GM21619 (cell line): ENCODE data around the gene SMAD7.

ENCODE experiments used
- ATAC-seq: cut with Tn5 transposase; IDR thresholded peaks from one replicate; pipeline ENCODE4 v1.9.1; 2021; ENCODE audit not compliant: unreplicated experiment

Gene SMAD7

GRCh38 chr18:48962252-48962993 lies 11.7 kb upstream of the SMAD7 start:
- no peak for ATAC-seq

GRCh38 chr18:48961547-48961946 lies 10.8 kb upstream of the SMAD7 start:
- no peak for ATAC-seq

- no peak for ATAC-seq
These were observed 9.5 kb upstream of the SMAD7 start for GRCh38 chr18:48959921-48960920.

GRCh38 chr18:48959551-48959920 lies 8.8 kb upstream of the SMAD7 start:
- no peak for ATAC-seq

- no peak for ATAC-seq
These were observed 8.2 kb upstream of the SMAD7 start for GRCh38 chr18:48958951-48959350.

GRCh38 chr18:48957616-48958015 lies 6.9 kb upstream of the SMAD7 start:
- ATAC-seq: no peak

GRCh38 chr18:48957136-48957535 lies 6.4 kb upstream of the SMAD7 start:
- no peak for ATAC-seq

- ATAC-seq: no peak
These were observed 5.6 kb upstream of the SMAD7 start for GRCh38 chr18:48956356-48956755.

GRCh38 chr18:48955830-48956261 lies 5.1 kb upstream of the SMAD7 start:
- ATAC-seq: no peak

- ATAC-seq: no peak
These were observed 4.4 kb upstream of the SMAD7 start for GRCh38 chr18:48954886-48955819.

- no peak for ATAC-seq
These were observed 2.4 kb upstream of the SMAD7 start for GRCh38 chr18:48953104-48953706.

GRCh38 chr18:48952287-48953103 lies 1.7 kb upstream of the SMAD7 start:
- peak; percentile 33 for ATAC-seq

- ATAC-seq: peak; percentile 29
These were observed 902 bp upstream of the SMAD7 start for GRCh38 chr18:48951448-48952286.

GRCh38 chr18:48949606-48950535 lies 894 bp downstream of the SMAD7 start:
- no peak for ATAC-seq

GRCh38 chr18:48949050-48949605 lies 1.6 kb downstream of the SMAD7 start:
- ATAC-seq: no peak

- no peak for ATAC-seq
These were observed 2.4 kb downstream of the SMAD7 start for GRCh38 chr18:48948112-48949049.
